SK-N-SH (cell line): ENCODE data around the gene LONRF2. TPM values are rescaled to one million over a fixed set of nuclear protein-coding genes. Genes with fewer than 3 reads are reported as not detected.
A peak's percentile ranks its signal among the peaks of the same experiment; 100 is the strongest.

ENCODE experiments used
- CTCF ChIA-PET: fragments of 300-600, 350-600 bp; formaldehyde crosslinking; extraction: SDS; loops from one replicate; lab custom pipeline; 2021; lab: Yijun Ruan, JAX
- POLR2A ChIA-PET: fragments of 350-600 bp; sonication (Branson Sonifier 250); formaldehyde crosslinking; extraction: SDS; loops from one replicate; lab custom pipeline; 2020; ENCODE audit warnings: antibody characterized with exemption, inconsistent platforms; lab: Yijun Ruan, JAX
- DNase-seq: peaks from one replicate; pipeline ENCODE4 v3.0.0; 2012
- H2AFZ ChIP-seq: fragments of 200-600 bp; sonication (generic); 2 replicates; pipeline ENCODE4 v1.8.1; 2016; ENCODE audit warnings: antibody characterized with exemption, mild to moderate bottlenecking, low read depth
- H3F3A ChIP-seq: fragments of 200-600 bp; sonication (generic); replicated peaks from 2 replicates; pipeline ENCODE3; 2016; ENCODE audit warnings: antibody characterized with exemption, mild to moderate bottlenecking; ENCODE audit not compliant: insufficient read depth
- H3K27ac ChIP-seq, 2 experiments: fragments of 200-500 bp in 1 of 2; fragments of 200-600 bp in 1 of 2; sonication (Bioruptor generic) in 1 of 2; sonication (generic), shearing (Covaris generic) in 1 of 2; 2 replicates each; pipeline versions ENCODE4 v1.5.1 to v1.6.1; 2014 to 2016; ENCODE audit warnings: low read depth in 2 of 2, inconsistent platforms in 1 of 2, low read length in 1 of 2, mild to moderate bottlenecking in 1 of 2, mixed read lengths in 1 of 2
- H3K27me3 ChIP-seq: fragments of 200-600 bp; sonication (generic), shearing (Covaris generic); 2 replicates; pipeline ENCODE4 v1.6.1; 2016; ENCODE audit warnings: mixed run types; ENCODE audit not compliant: insufficient read depth
- H3K36me3 ChIP-seq, 2 experiments: fragments of 200-500 bp in 1 of 2; fragments of 200-600 bp in 1 of 2; sonication (Bioruptor generic) in 1 of 2; sonication (generic) in 1 of 2; replicated peaks in 1 of 2; 2 replicates each; pipeline versions ENCODE3 to v1.5.1; 2014 to 2016; ENCODE audit warnings: low read length in 1 of 2, mild to moderate bottlenecking in 1 of 2; ENCODE audit not compliant: insufficient read depth in 2 of 2, control insufficient read depth in 1 of 2
- H3K4me1 ChIP-seq, 2 experiments: fragments of 200-500 bp in 1 of 2; fragments of 200-600 bp in 1 of 2; sonication (Bioruptor generic) in 1 of 2; sonication (generic), shearing (Covaris generic) in 1 of 2; 2 replicates each; pipeline versions ENCODE4 v1.5.1 to v1.6.1; 2014 to 2016; ENCODE audit warnings: low read depth in 1 of 2, low read length in 1 of 2, mixed run types in 1 of 2; ENCODE audit not compliant: insufficient read depth in 2 of 2, control insufficient read depth in 1 of 2
- H3K4me2 ChIP-seq: fragments of 200-600 bp; sonication (generic), shearing (Covaris generic); 2 replicates; pipeline ENCODE4 v1.6.1; 2017; ENCODE audit warnings: mixed run types
- H3K4me3 ChIP-seq, 2 experiments: fragments of 200-500 bp in 1 of 2; fragments of 200-600 bp in 1 of 2; sonication (Bioruptor generic) in 1 of 2; sonication (generic), shearing (Covaris generic) in 1 of 2; 2 replicates each; pipeline versions ENCODE4 v1.5.1 to v1.8.1; 2014 to 2016; ENCODE audit warnings: low read depth in 2 of 2, inconsistent platforms in 1 of 2, low read length in 1 of 2, mild to moderate bottlenecking in 1 of 2, mixed read lengths in 1 of 2, moderate library complexity in 1 of 2
- H3K79me2 ChIP-seq: fragments of 200-600 bp; sonication (generic); 2 replicates; pipeline ENCODE4 v1.8.1; 2017; ENCODE audit warnings: mild to moderate bottlenecking; ENCODE audit not compliant: insufficient read depth
- H3K9ac ChIP-seq: fragments of 200-600 bp; sonication (generic); 2 replicates; pipeline ENCODE4 v1.6.1; 2017; ENCODE audit warnings: mixed run types
- H3K9me2 ChIP-seq: fragments of 200-600 bp; sonication (generic); 2 replicates; pipeline ENCODE4 v1.6.1; 2017; ENCODE audit warnings: mixed run types
- H3K9me3 ChIP-seq: fragments of 200-600 bp; sonication (generic); 2 replicates; pipeline ENCODE4 v1.6.1; 2017; ENCODE audit warnings: mixed run types, mild to moderate bottlenecking, moderate library complexity
- H4K20me1 ChIP-seq: fragments of 200-600 bp; sonication (generic); 2 replicates; pipeline ENCODE4 v1.6.1; 2017; ENCODE audit warnings: mild to moderate bottlenecking, mixed run types; ENCODE audit not compliant: insufficient read depth
- CTCF ChIP-seq: fragments of 200-600 bp; sonication (generic); IDR thresholded peaks from 2 replicates; pipeline ENCODE4 v1.6.1; 2017; ENCODE audit warnings: antibody characterized with exemption, mild to moderate bottlenecking, moderate library complexity
- EP300 ChIP-seq, 2 experiments: IDR thresholded peaks; 2 replicates each; pipeline versions ENCODE4 v1.4.0 to v1.6.1; 2012; ENCODE audit warnings: borderline replicate concordance in 1 of 2, low read depth in 1 of 2, low read length in 1 of 2
- GATA2 ChIP-seq: sonication (generic); formaldehyde crosslinking; IDR thresholded peaks from 2 replicates; pipeline ENCODE4 v1.5.0; 2020; ENCODE audit warnings: mild to moderate bottlenecking, missing genetic modification reagents
- JUND ChIP-seq: IDR thresholded peaks from 2 replicates; pipeline ENCODE4 v1.4.0; 2012
- MEF2A ChIP-seq: IDR thresholded peaks from 2 replicates; pipeline ENCODE4 v1.4.0; 2012; ENCODE audit warnings: low read depth, borderline replicate concordance
- NFIC ChIP-seq: IDR thresholded peaks from 2 replicates; pipeline ENCODE4 v1.4.0; 2012; ENCODE audit warnings: borderline replicate concordance
- SIN3A ChIP-seq: IDR thresholded peaks from 2 replicates; pipeline ENCODE4 v1.6.1; 2012; ENCODE audit warnings: low read depth, mild to moderate bottlenecking, low read length, moderate library complexity, borderline replicate concordance
- TCF12 ChIP-seq: IDR thresholded peaks from 2 replicates; pipeline ENCODE4 v1.4.0; 2012
- TEAD4 ChIP-seq: IDR thresholded peaks from 2 replicates; pipeline ENCODE4 v1.4.0; 2012; ENCODE audit warnings: mild to moderate bottlenecking, borderline replicate concordance; ENCODE audit not compliant: insufficient read depth
- USF1 ChIP-seq: IDR thresholded peaks from 2 replicates; pipeline ENCODE4 v1.4.0; 2012; ENCODE audit warnings: low read depth, borderline replicate concordance
- WGBS: methylation state at CpG from one replicate; pipeline ENCODE4 v1.1.6; 2017; ENCODE audit warnings: low lambda C conversion rate; 5-methylcytosine and 5-hydroxymethylcytosine counted together
- polyA plus RNA-seq, 3 experiments: library from polyadenylated mRNA; depleted of rRNA; stranded (reverse); fragments of >200 nt; gene quantifications; 2 replicates each; pipeline ENCODE4 v1.2.3, GENCODE V29; 2012

Gene LONRF2
- polyA plus RNA-seq, 1 of the 3 experiments (the other 2 are of a cell fraction): 2.0 TPM

- H3K27me3 ChIP-seq: no peaks in the 10 kb centered on the region
- no peak overlapping the region for H3K4me3 ChIP-seq
- H3K79me2 ChIP-seq: no peaks in the 10 kb centered on the region
- no peak overlapping the region for H3K9ac ChIP-seq
- no peak overlapping the region for H3K4me2 ChIP-seq
- CTCF ChIA-PET: interaction anchor here (9.0 to 12.0 kb wide), 2 partner anchors 116 to 709 kb away, joined by 122 to 467 read pairs; no protein-coding TSS in a partner anchor
- DNase-seq: no peak
- H2AFZ ChIP-seq: no peak overlapping the region
- TF ChIP-seq EP300 (IDR thresholded peaks at IDR 0.05; ENCODE audit: borderline replicate concordance in 1 of 2, low read depth in 1 of 2, low read length in 1 of 2) (no peak), TCF12 (0 out of 2 replicates have a peak, but pooled peaks have one; percentile 3), GATA2 (CRISPR knock-in tag) (0 out of 2 replicates have a peak, but pooled peaks have one; percentile 6)
- no peaks in the 10 kb centered on the region for H3K36me3 ChIP-seq
- POLR2A ChIA-PET: no interaction called here
- no peak overlapping the region; a peak in 1 of 4 replicates for H3K27ac ChIP-seq
- H4K20me1 ChIP-seq: no peaks in the 10 kb centered on the region
- H3F3A ChIP-seq: no peaks in the 10 kb centered on the region
- peaks cover 0 to 4% of the 10 kb centered on the region in 2 experiments; a peak in 2 of 4 replicates for H3K4me1 ChIP-seq
- H3K9me2 ChIP-seq: no peaks in the 10 kb centered on the region
- H3K9me3 ChIP-seq: no peaks in the 10 kb centered on the region
- 36% methylated on average over 2 of the region's 2 CpGs for WGBS
These were observed 54.5 kb downstream of the LONRF2 start for GRCh38 chr2:100267751-100268150.

- no peak overlapping the region for H3K27ac ChIP-seq
- no peak for TF ChIP-seq USF1
- no peak for TF ChIP-seq MEF2A
- H3K4me3 ChIP-seq: no peak overlapping the region
- no peaks in the 10 kb centered on the region for H4K20me1 ChIP-seq
- no peaks in the 10 kb centered on the region for H3K9me3 ChIP-seq
- ChIA-PET POLR2A (no interaction called here), CTCF (interaction anchor here (9.0 to 12.0 kb wide), 2 partner anchors 118 to 708 kb away, joined by 122 to 467 read pairs; no protein-coding TSS in a partner anchor)
- H3K4me2 ChIP-seq: no peak overlapping the region
- H3K27me3 ChIP-seq: no peaks in the 10 kb centered on the region
- H3K4me1 ChIP-seq: peaks cover 0 to 3% of the 10 kb centered on the region in 2 experiments; a peak in 1 of 4 replicates
- H3K9me2 ChIP-seq: no peaks in the 10 kb centered on the region
- no peaks in the 10 kb centered on the region for H3F3A ChIP-seq
- no peak overlapping the region for H3K9ac ChIP-seq
- WGBS: 97% methylated on average over 7 of the region's 7 CpGs
- no peak for DNase-seq
- no peaks in the 10 kb centered on the region for H3K79me2 ChIP-seq
- H2AFZ ChIP-seq: no peak overlapping the region
- no peaks in the 10 kb centered on the region for H3K36me3 ChIP-seq
These were observed 56.2 kb downstream of the LONRF2 start for GRCh38 chr2:100266126-100266525.

- POLR2A ChIA-PET: no interaction called here
- no peaks in the 10 kb centered on the region for H3K9me2 ChIP-seq
- DNase-seq: no peak
- H3K4me1 ChIP-seq: peaks cover 0 to 3% of the 10 kb centered on the region in 2 experiments; a peak in 1 of 4 replicates
- CTCF ChIA-PET: interaction anchor here (9.0 to 12.0 kb wide), 2 partner anchors 119 to 707 kb away, joined by 122 to 467 read pairs; no protein-coding TSS in a partner anchor
- TF ChIP-seq NFIC (no peak), TEAD4 (no peak), JUND (no peak), SIN3A (no peak), CTCF (no peak)
- 98% methylated on average over 7 of the region's 9 CpGs for WGBS
- no peak overlapping the region for H3K4me3 ChIP-seq
- no peaks in the 10 kb centered on the region for H3K36me3 ChIP-seq
- no peaks in the 10 kb centered on the region for H3K9me3 ChIP-seq
- H4K20me1 ChIP-seq: no peaks in the 10 kb centered on the region
- no peaks in the 10 kb centered on the region for H3K27me3 ChIP-seq
- no peak overlapping the region for H2AFZ ChIP-seq
- no peak overlapping the region for H3K9ac ChIP-seq
- no peaks in the 10 kb centered on the region for H3F3A ChIP-seq
- H3K79me2 ChIP-seq: no peaks in the 10 kb centered on the region
- H3K27ac ChIP-seq: no peak overlapping the region
- no peak overlapping the region for H3K4me2 ChIP-seq
These were observed 57.1 kb downstream of the LONRF2 start for GRCh38 chr2:100265226-100265625.
